Right cardiac atrium (tissue), 5 donors: ENCODE measurements around the gene KRT32. TPM values are rescaled to one million over a fixed set of nuclear protein-coding genes. Genes with fewer than 3 reads are reported as not detected.
"Not testable (repeated sequence)": the region's sequence is repeated elsewhere in the genome, so short reads cannot be mapped to it uniquely, and the experiment has no call there.

ENCODE experiments used
- ATAC-seq, 2 donors: fragments of 200-7000 bp; cut with Tn5 transposase; one replicate each; pipeline versions ENCODE4 v1.8.0 to v1.9.1; 2020; ENCODE audit warnings: moderate library complexity in 2 of 2, mild to moderate bottlenecking in 1 of 2
- DNase-seq, 3 donors: peaks; one replicate each; pipeline ENCODE4 v3.0.0-alpha.2; 2020
- H3K27ac ChIP-seq: one replicate; pipeline ENCODE4 v1.5.1; 2013; ENCODE audit warnings: mild to moderate bottlenecking, low read length, control low read depth, moderate library complexity
- H3K27me3 ChIP-seq: one replicate; pipeline ENCODE4 v1.6.1; 2013; ENCODE audit not compliant: control insufficient read depth, insufficient read depth
- H3K4me1 ChIP-seq: one replicate; pipeline ENCODE4 v1.6.1; 2013; ENCODE audit warnings: low read length; ENCODE audit not compliant: control insufficient read depth, insufficient read depth
- H3K4me3 ChIP-seq: one replicate; pipeline ENCODE4 v1.5.1; 2013; ENCODE audit warnings: low read length, control low read depth
- H3K9me3 ChIP-seq: one replicate; pipeline ENCODE4 v1.6.1; 2013; ENCODE audit warnings: low read length; ENCODE audit not compliant: control insufficient read depth
- WGBS: extraction: QIAGEN DNeasy Blood & Tissue Kit; methylation state at CpG from one replicate; pipeline ENCODE4 v1.1.7; 2013; 5-methylcytosine and 5-hydroxymethylcytosine counted together
- intact Hi-C, 4 donors: fragments of 100-400 bp; cut with DNase I; formaldehyde crosslinking; loops; one replicate each; pipeline versions ENCODE4 v1.11.0 to v1.14.0; 2022 to 2023
- polyA plus RNA-seq: library from polyadenylated mRNA; stranded (reverse); fragments of 200-250 nt; gene quantifications from one replicate; pipeline ENCODE4 v1.2.3, GENCODE V29; 2013
- total RNA-seq, 4 donors: library from RNA; stranded (reverse); fragmentation: NEBNext Ultra II Directional; extraction: Animal tissue kit (Norgen Biotek cat#: 25700); gene quantifications; one replicate each; pipeline ENCODE4 v1.2.1, GENCODE V29; 2021
- donor health status: healthy with polysubstance abuse.
- donor health status: DM: no; HTN: yes; CAD: no.
- donor health status: DM: no; HTN: no; CAD: no.
- donor health status: DM: no; HTN: yes; CAD: no; lungs with severe emphysema.
- donor health status: DM: yes; HTN: yes; CAD: no.

KRT32 gene
- total and polyA plus RNA-seq, 5 donors = not detected

- WGBS = 66% methylated on average over 5 of the region's 5 CpGs
- intact Hi-C loops = no loop called here
- Histone ChIP-seq H3K27ac (no peak overlapping the region), H3K9me3 (peaks cover 2% of the 10 kb centered on the region), H3K4me3 (no peak overlapping the region), H3K4me1 (no peaks in the 10 kb centered on the region), H3K27me3 (no peaks in the 10 kb centered on the region)
- ATAC-seq = no peak
- no peak for DNase-seq
Measured at GRCh38 chr17:41439375-41439774, 27.8 kb downstream of the KRT32 start.

GRCh38 chr17:41437769-41438168 lies 29.4 kb downstream of the KRT32 start:
- intact Hi-C loops = no loop called here
- WGBS = 88% methylated on average over 9 of the region's 9 CpGs

GRCh38 chr17:41437254-41437653 lies 29.9 kb downstream of the KRT32 start:
- intact Hi-C loops = no loop called here
- Histone ChIP-seq H3K4me3 (no peak overlapping the region), H3K4me1 (no peaks in the 10 kb centered on the region), H3K9me3 (no peaks in the 10 kb centered on the region), H3K27me3 (no peaks in the 10 kb centered on the region), H3K27ac (no peak overlapping the region)
- ATAC-seq (no peak), DNase-seq (no peak)
- 83% methylated on average over 7 of the region's 7 CpGs for WGBS

More at GRCh38 chr17:41437769-41438168, 29.4 kb downstream of the KRT32 start:
- ATAC-seq (no peak), DNase-seq (no peak)
- Histone ChIP-seq H3K9me3 (no peaks in the 10 kb centered on the region), H3K27me3 (no peaks in the 10 kb centered on the region), H3K27ac (no peak overlapping the region), H3K4me1 (no peaks in the 10 kb centered on the region), H3K4me3 (no peak overlapping the region)

- Histone ChIP-seq H3K4me1 (no peaks in the 10 kb centered on the region), H3K27ac (no peak overlapping the region), H3K9me3 (no peaks in the 10 kb centered on the region), H3K27me3 (no peaks in the 10 kb centered on the region), H3K4me3 (no peak overlapping the region)
- DNase-seq = no peak
- ATAC-seq = no peak
- intact Hi-C loops = no loop called here
- 34% methylated on average over 5 of the region's 5 CpGs for WGBS
Measured at GRCh38 chr17:41434415-41434814, 32.8 kb downstream of the KRT32 start.

GRCh38 chr17:41434005-41434404 lies 33.2 kb downstream of the KRT32 start:
- intact Hi-C loops = no loop called here
- no peaks in the 10 kb centered on the region for H3K27me3 ChIP-seq
- 27% methylated on average over 4 of the region's 4 CpGs for WGBS

GRCh38 chr17:41433586-41433985 lies 33.6 kb downstream of the KRT32 start:
- Histone ChIP-seq H3K4me3 (no peak overlapping the region), H3K27me3 (no peaks in the 10 kb centered on the region)
- WGBS = 39% methylated on average over 4 of the region's 4 CpGs

More at GRCh38 chr17:41434005-41434404, 33.2 kb downstream of the KRT32 start:
- Histone ChIP-seq H3K4me1 (no peaks in the 10 kb centered on the region), H3K9me3 (no peaks in the 10 kb centered on the region), H3K27ac (no peak overlapping the region), H3K4me3 (no peak overlapping the region)
- no peak for ATAC-seq
- no peak for DNase-seq

DNA sequence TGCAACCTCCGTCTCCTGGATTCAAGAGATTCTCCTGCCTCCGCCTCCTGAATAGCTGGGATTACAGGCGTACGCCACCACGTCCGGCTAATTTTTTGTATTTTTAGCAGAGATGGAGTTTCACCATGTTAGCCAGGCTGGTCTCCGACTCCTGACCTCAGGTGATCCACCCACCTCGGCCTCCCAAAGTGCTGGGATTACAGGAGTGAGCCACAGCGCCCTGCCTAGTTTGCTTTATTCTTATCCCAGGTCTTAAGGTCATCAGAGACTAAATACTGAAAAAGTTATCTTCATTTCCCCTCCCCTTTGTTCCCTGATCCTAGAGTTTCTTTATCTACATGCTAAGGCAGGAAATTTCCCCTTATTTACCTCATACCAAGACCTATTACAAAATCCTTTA lies 36.8 kb downstream of the KRT32 start:
- ATAC-seq, intact Hi-C loops, DNase-seq, H3K4me1 ChIP-seq, H3K27me3 ChIP-seq, H3K4me3 ChIP-seq, H3K27ac ChIP-seq, H3K9me3 ChIP-seq: not testable (repeated sequence)
- WGBS = 80% methylated on average over 9 of the region's 9 CpGs

More at GRCh38 chr17:41433586-41433985, 33.6 kb downstream of the KRT32 start:
- Histone ChIP-seq H3K9me3 (no peaks in the 10 kb centered on the region), H3K27ac (no peak overlapping the region), H3K4me1 (no peaks in the 10 kb centered on the region)
- DNase-seq (no peak), ATAC-seq (no peak)
- intact Hi-C loops = no loop called here

- Histone ChIP-seq H3K9me3 (no peaks in the 10 kb centered on the region), H3K27me3 (no peaks in the 10 kb centered on the region), H3K27ac (no peak overlapping the region), H3K4me1 (no peaks in the 10 kb centered on the region), H3K4me3 (no peak overlapping the region)
- 66% methylated on average over 7 of the region's 7 CpGs for WGBS
- DNase-seq (no peak), ATAC-seq (no peak)
- intact Hi-C loops = no loop called here
Measured at GRCh38 chr17:41429667-41430066, 37.5 kb downstream of the KRT32 start.

GRCh38 chr17:41428591-41429291 lies 38.4 kb downstream of the KRT32 start:
- no peak for DNase-seq
- 55% methylated on average over 4 of the region's 4 CpGs for WGBS
- ATAC-seq = no peak
- intact Hi-C loops = no loop called here
- Histone ChIP-seq H3K4me3 (no peak overlapping the region), H3K27me3 (no peaks in the 10 kb centered on the region), H3K27ac (no peak overlapping the region), H3K4me1 (no peaks in the 10 kb centered on the region), H3K9me3 (no peaks in the 10 kb centered on the region)

GRCh38 chr17:41424111-41424635 lies 43.0 kb downstream of the KRT32 start, which contains the start of gene KRT37:
Gene KRT37 (minus strand): TSS chr17:41424585. CDS start chr17:41424523, 62 bp downstream.
- intact Hi-C loops = no loop called here
- WGBS = 89% methylated on average over 13 of the region's 13 CpGs
- no peak within 1 kb of the TSS for H3K4me3 ChIP-seq
- no peaks in the 10 kb centered on the region for H3K9me3 ChIP-seq
- DNase-seq (no peak), ATAC-seq (no peak)
- H3K4me1 ChIP-seq = no peaks in the 10 kb centered on the region
- no peak within 1 kb of the TSS for H3K27ac ChIP-seq
- H3K27me3 ChIP-seq = no peaks in the 10 kb centered on the region

- H3K27ac ChIP-seq, H3K9me3 ChIP-seq, DNase-seq, intact Hi-C loops, H3K4me1 ChIP-seq, H3K4me3 ChIP-seq, H3K27me3 ChIP-seq, ATAC-seq: not testable (repeated sequence)
- 92% methylated on average over 11 of the region's 11 CpGs for WGBS
Measured at GRCh38 chr17:41422586-41422985, 44.6 kb downstream of the KRT32 start.
